Natural killer cell (primary cell): ENCODE data around the gene LYRM2. TPM values are rescaled to one million over a fixed set of nuclear protein-coding genes. Genes with fewer than 3 reads are reported as not detected.

Source experiments
- ATAC-seq, 3 donors: fragments of 150-1000 bp in 2 of 3; fragments of 200-7000 bp in 1 of 3; cut with Tn5 transposase; 1 replicate in 1 of 3; 2 replicates in 2 of 3; pipeline ENCODE4 v1.10.0; 2021; ENCODE audit warnings: mild to moderate bottlenecking in 2 of 3, moderate library complexity in 2 of 3
- DNase-seq, 2 donors: peaks; one replicate each; pipeline versions ENCODE4 v3.0.0 to v3.0.0-alpha.2; 2013 to 2021; ENCODE audit warnings: mixed read lengths in 1 of 2
- H3K27ac ChIP-seq: one replicate; pipeline ENCODE4 v1.5.1; 2013; ENCODE audit warnings: mild to moderate bottlenecking, low read length
- H3K27me3 ChIP-seq: one replicate; pipeline ENCODE4 v1.6.1; 2013; ENCODE audit warnings: low read length; ENCODE audit not compliant: control insufficient read depth, insufficient read depth
- H3K36me3 ChIP-seq: one replicate; pipeline ENCODE4 v1.6.1; 2013; ENCODE audit warnings: low read length; ENCODE audit not compliant: control insufficient read depth, insufficient read depth
- H3K4me1 ChIP-seq: one replicate; pipeline ENCODE4 v1.6.1; 2013; ENCODE audit warnings: low read length; ENCODE audit not compliant: control insufficient read depth, insufficient read depth
- H3K4me3 ChIP-seq: one replicate; pipeline ENCODE4 v1.5.1; 2013; ENCODE audit warnings: low read length
- H3K9me3 ChIP-seq: one replicate; pipeline ENCODE4 v1.6.1; 2013; ENCODE audit warnings: low read length; ENCODE audit not compliant: control insufficient read depth, insufficient read depth
- H3K27ac Mint-ChIP-seq, 2 donors: one replicate each; pipeline ENCODE4 v1.8.0; 2022; ENCODE audit warnings: mild to moderate bottlenecking in 2 of 2, mixed read lengths in 2 of 2, moderate library complexity in 1 of 2
- H3K27me3 Mint-ChIP-seq, 2 donors: one replicate each; pipeline ENCODE4 v1.8.0; 2022; ENCODE audit warnings: low read depth in 2 of 2, mixed read lengths in 2 of 2
- H3K36me3 Mint-ChIP-seq: one replicate; pipeline ENCODE4 v1.8.0; 2022; ENCODE audit warnings: mixed read lengths
- H3K4me1 Mint-ChIP-seq, 2 donors: one replicate each; pipeline ENCODE4 v1.8.0; 2022; ENCODE audit warnings: mixed read lengths in 2 of 2
- H3K4me3 Mint-ChIP-seq: one replicate; pipeline ENCODE4 v1.8.0; 2022; ENCODE audit warnings: mild to moderate bottlenecking, moderate library complexity, mixed read lengths
- H3K9me3 Mint-ChIP-seq, 2 donors: one replicate each; pipeline ENCODE4 v1.8.0; 2022; ENCODE audit warnings: mixed read lengths in 2 of 2
- WGBS: methylation state at CpG from one replicate; pipeline ENCODE4 v1.1.7; 2013; ENCODE audit warnings: missing lambda C conversion rate; ENCODE audit not compliant: insufficient coverage; 5-methylcytosine and 5-hydroxymethylcytosine counted together
- intact Hi-C: fragments of 100-400 bp; cut with micrococcal nuclease; formaldehyde crosslinking; loops from one replicate; pipeline ENCODE4 v1.14.2; 2022
- total RNA-seq, 4 donors: library from RNA; stranded (reverse); fragments of 120-200 nt in 1 of 4; gene quantifications; one replicate each; pipeline versions ENCODE4 v1.2.3 to v1.2.4, GENCODE V29; 2013 to 2022
- TF ChIP-seq, protein P1 (sequence below): fragments of 200-600 bp; IDR thresholded peaks from one replicate; pipeline ENCODE4 v1.8.0; 2022; ENCODE audit warnings: antibody characterized with exemption

Gene LYRM2
- total RNA-seq, 3 donors from 2014 or later (not counting 1 experiment from before 2014, with no cell fraction given): 21.1 to 25.5 (median 25.0) TPM

DNA sequence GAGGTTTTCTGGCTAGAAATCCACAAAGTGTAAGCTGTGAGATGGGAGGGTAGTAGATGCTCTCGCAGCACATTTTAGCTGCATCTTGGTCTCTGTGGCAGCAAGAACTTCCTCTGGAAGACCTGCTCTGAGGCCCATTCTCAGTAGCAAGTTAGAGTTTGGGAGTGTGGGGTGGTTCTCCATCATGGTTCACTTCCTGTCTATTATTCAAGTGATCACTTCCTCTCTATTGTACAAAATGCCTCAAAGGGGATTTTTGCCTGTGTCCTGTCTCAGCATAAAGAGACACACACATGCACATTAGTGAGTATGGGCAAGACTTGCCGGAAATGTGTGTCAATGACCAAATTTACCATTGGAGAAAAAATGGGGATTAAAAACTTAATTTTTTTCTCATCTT is 42.5 kb downstream of the LYRM2 start:
- H3K27ac Mint-ChIP-seq: peak overlapping the region in 1 of 2 donors; percentile 33
- WGBS: 31% methylated on average over 1 of the region's 2 CpGs
- peaks cover 10 to 12% of the 10 kb centered on the region in 2 donors for H3K4me1 Mint-ChIP-seq
- H3K9me3 Mint-ChIP-seq: peaks cover 0 to 3% of the 10 kb centered on the region in 2 donors
- Histone ChIP-seq H3K4me3 (no peak overlapping the region), H3K36me3 (no peaks in the 10 kb centered on the region), H3K4me1 (peaks cover 5% of the 10 kb centered on the region), H3K27me3 (no peaks in the 10 kb centered on the region), H3K27ac (no peak overlapping the region), H3K9me3 (no peaks in the 10 kb centered on the region)
- no peaks in the 10 kb centered on the region for H3K27me3 Mint-ChIP-seq
- TF ChIP-seq, protein P1, sequence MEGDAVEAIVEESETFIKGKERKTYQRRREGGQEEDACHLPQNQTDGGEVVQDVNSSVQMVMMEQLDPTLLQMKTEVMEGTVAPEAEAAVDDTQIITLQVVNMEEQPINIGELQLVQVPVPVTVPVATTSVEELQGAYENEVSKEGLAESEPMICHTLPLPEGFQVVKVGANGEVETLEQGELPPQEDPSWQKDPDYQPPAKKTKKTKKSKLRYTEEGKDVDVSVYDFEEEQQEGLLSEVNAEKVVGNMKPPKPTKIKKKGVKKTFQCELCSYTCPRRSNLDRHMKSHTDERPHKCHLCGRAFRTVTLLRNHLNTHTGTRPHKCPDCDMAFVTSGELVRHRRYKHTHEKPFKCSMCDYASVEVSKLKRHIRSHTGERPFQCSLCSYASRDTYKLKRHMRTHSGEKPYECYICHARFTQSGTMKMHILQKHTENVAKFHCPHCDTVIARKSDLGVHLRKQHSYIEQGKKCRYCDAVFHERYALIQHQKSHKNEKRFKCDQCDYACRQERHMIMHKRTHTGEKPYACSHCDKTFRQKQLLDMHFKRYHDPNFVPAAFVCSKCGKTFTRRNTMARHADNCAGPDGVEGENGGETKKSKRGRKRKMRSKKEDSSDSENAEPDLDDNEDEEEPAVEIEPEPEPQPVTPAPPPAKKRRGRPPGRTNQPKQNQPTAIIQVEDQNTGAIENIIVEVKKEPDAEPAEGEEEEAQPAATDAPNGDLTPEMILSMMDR: no peak
- intact Hi-C loops: no loop called here
- no peaks in the 10 kb centered on the region for H3K36me3 Mint-ChIP-seq
- ATAC-seq (peak in 2 of 3 donors; percentile 29 to 30), DNase-seq (peak in 1 of 2 donors; percentile 34)
- H3K4me3 Mint-ChIP-seq: no peak overlapping the region

DNA sequence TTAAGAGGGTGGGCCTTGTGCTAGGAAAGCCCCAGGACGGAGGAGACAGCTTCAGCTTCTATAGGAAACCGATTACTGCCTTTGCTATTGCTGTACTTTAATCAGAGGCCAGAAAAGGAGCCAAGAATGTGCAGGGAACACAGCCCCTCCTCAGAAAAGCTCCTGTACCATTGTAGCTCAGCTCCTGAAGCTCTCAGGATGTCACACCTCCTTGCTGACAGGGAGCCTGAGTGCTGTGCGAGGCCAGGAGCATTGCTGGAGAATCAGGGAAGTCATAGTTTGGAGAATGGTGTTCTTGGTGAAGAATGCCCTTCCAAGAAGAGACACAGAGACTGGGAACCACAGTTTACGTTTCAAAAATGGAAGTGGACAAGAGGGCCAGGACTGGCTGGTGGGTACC is 46.8 kb downstream of the LYRM2 start:
- no peak for ATAC-seq

DNA sequence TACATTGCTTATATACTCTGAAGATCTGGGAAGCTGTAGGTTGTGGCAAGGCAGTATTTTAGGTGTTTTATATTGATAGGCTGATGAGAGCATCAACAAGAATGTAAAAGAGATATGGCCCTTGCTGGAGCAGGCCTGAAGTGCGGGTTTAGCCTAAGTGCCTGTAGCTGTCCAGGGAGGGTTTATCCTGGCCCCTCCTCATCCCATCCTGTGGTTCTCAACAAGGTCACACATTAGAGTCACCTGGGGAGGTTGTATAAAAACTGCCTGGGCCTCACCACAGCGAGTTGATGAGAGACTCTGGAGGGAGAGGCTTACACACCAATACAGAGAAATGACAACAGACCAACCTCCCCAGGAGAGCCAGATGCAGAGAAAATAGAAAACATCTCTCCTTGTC is 48.4 kb downstream of the LYRM2 start:
- intact Hi-C loops: no loop called here
- TF ChIP-seq, protein P1: no peak
- no peak for ATAC-seq
- H3K4me3 ChIP-seq: no peak overlapping the region
- no peaks in the 10 kb centered on the region for H3K4me1 ChIP-seq
- H3K27ac Mint-ChIP-seq: no peak overlapping the region
- 100% methylated on average over 1 of the region's 2 CpGs for WGBS
- H3K9me3 ChIP-seq: no peaks in the 10 kb centered on the region
- H3K27ac ChIP-seq: no peak overlapping the region
- no peaks in the 10 kb centered on the region for H3K9me3 Mint-ChIP-seq
- no peaks in the 10 kb centered on the region for H3K27me3 Mint-ChIP-seq
- H3K36me3 ChIP-seq: no peaks in the 10 kb centered on the region
- no peaks in the 10 kb centered on the region for H3K27me3 ChIP-seq
- H3K4me3 Mint-ChIP-seq: no peak overlapping the region
- H3K36me3 Mint-ChIP-seq: no peaks in the 10 kb centered on the region
- no peaks in the 10 kb centered on the region for H3K4me1 Mint-ChIP-seq
- DNase-seq: no peak

More for the DNA sequence above, 46.8 kb downstream of the LYRM2 start:
- Histone ChIP-seq H3K4me1 (peaks cover 5% of the 10 kb centered on the region), H3K27ac (no peak overlapping the region), H3K4me3 (no peak overlapping the region), H3K27me3 (no peaks in the 10 kb centered on the region), H3K36me3 (no peaks in the 10 kb centered on the region), H3K9me3 (no peaks in the 10 kb centered on the region)
- no peak for DNase-seq
- Mint-ChIP-seq H3K9me3 (no peaks in the 10 kb centered on the region), H3K4me1 (peaks cover 7 to 10% of the 10 kb centered on the region in 2 donors), H3K27ac (no peak overlapping the region), H3K36me3 (no peaks in the 10 kb centered on the region), H3K27me3 (no peaks in the 10 kb centered on the region), H3K4me3 (no peak overlapping the region)
- TF ChIP-seq, protein P1: no peak
- 87% methylated on average over 4 of the region's 4 CpGs for WGBS
- intact Hi-C loops: no loop called here

DNA sequence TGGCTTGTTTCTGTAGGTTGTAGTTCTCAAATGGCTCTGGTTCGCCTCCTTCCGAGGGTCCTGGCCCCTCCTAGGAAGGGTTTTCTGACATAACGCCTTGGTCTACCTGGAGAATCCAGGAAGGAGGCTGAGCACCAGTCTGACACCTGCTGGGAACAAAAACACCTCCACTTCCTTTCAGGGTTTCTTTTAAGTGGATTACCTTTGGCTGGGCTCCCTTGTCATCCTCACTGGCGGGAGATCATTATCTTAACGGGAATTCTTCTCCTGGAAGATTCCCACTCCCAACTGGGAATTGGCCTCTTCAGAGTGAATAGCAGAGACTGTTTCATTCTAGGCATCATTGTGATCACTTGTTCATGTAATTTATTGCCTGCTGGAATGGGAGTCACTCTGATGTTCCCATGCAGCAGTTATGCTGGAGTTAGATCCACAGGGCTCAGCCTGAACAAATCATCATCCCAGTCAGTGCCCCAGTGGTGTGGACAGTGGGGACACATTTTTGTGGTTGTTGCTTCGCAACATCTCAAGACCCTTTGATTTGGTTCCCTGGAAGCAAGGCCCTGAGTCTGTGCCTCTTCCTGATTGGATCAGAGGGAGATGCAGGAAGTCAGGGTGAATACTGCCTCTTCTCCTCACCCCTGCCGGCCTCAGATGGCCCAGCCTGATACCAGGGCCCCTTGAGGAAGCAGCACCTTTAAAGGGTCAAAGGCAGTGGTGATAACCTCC is 49.1 kb downstream of the LYRM2 start:
- H3K27me3 ChIP-seq: no peaks in the 10 kb centered on the region
- Mint-ChIP-seq H3K4me1 (no peaks in the 10 kb centered on the region), H3K9me3 (no peaks in the 10 kb centered on the region), H3K27ac (no peak overlapping the region), H3K4me3 (no peak overlapping the region), H3K27me3 (no peaks in the 10 kb centered on the region), H3K36me3 (no peaks in the 10 kb centered on the region)
- no peaks in the 10 kb centered on the region for H3K36me3 ChIP-seq
- no peak overlapping the region for H3K27ac ChIP-seq
- ATAC-seq (no peak), DNase-seq (no peak)
- H3K4me3 ChIP-seq: no peak overlapping the region
- 85% methylated on average over 7 of the region's 7 CpGs for WGBS
- H3K9me3 ChIP-seq: no peaks in the 10 kb centered on the region
- intact Hi-C loops: no loop called here
- TF ChIP-seq, protein P1: no peak
- no peaks in the 10 kb centered on the region for H3K4me1 ChIP-seq
